SH-SY5Y (cell line): ENCODE measurements around the gene PELI3.

Source experiments
- GATA2 ChIP-seq: IDR thresholded peaks from 2 replicates; pipeline ENCODE4 v1.6.1; 2011; ENCODE audit warnings: mild to moderate bottlenecking, low read depth, low read length
- GATA3 ChIP-seq: IDR thresholded peaks from 2 replicates; pipeline ENCODE4 v1.6.1; 2011; ENCODE audit warnings: low read depth, mild to moderate bottlenecking, low read length, moderate library complexity

GRCh38 chr11:66510990-66511339 lies 44.3 kb downstream of the PELI3 start:
- TF ChIP-seq GATA2: no peak
- no peak for TF ChIP-seq GATA3
